NCI-H1694 treated with DMSO at 0.1 percent for 48 hours (cell line): Measurements from ENCODE around the gene GPC6.

Experiments
- DNase-seq: peaks from one replicate; lab custom pipeline; 2025; lab: John Stamatoyannopoulos, UW

Gene GPC6

GRCh38 chr13:94050039-94050438 is 823.4 kb downstream of the GPC6 start:
- no peak for DNase-seq

DNA sequence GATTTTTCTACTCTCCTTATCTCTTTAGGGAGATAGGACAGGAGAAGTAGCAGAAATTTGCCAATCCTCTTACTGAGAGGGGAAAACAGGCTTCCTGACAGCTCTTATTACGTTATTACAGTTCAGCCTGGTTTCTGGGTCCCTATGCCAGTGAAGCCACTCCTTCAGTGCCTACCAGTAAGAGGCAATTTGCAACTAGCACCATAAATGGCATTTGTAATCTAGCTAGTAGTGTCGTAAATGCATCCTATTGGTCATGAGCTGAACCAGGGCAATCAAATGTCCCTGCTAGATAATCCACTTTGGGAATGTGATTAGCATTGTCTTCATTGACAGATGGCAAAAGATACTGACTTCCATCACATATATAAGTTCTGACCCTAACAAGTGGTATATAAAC is 824.1 kb downstream of the GPC6 start:
- no peak for DNase-seq

- DNase-seq: no peak
These were observed 827.5 kb downstream of the GPC6 start for GRCh38 chr13:94053986-94054593.

- no peak for DNase-seq
These were observed 829.9 kb downstream of the GPC6 start for GRCh38 chr13:94056362-94056990.

- no peak for DNase-seq
These were observed 831.1 kb downstream of the GPC6 start for GRCh38 chr13:94057618-94058186.

DNA sequence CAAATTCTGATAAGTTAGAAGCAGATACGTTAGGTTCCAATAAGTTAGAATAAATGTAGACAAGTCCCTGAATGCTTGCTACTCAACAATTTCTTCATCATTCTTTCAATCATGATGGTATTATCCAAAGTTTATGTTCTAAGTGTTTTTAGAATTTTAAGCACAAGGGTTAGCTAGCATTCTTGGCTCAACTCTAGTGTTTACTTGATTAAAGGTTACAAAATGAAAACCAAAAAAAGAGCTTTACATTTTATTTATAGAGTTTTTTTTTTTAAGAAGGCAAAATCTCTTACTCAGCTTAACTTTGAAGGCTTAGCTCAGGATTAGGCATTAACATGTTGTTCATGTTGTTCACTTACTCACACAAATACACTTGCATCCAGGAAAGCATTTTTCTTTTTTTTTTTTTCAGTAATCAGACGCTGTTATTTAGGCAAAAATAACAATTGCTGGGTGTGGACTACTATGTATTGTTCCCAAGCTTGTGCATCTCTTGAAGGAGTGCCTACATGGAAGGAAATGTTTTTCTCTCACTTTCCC is 832.3 kb downstream of the GPC6 start:
- no peak for DNase-seq

- no peak for DNase-seq
These were observed 834.7 kb downstream of the GPC6 start for GRCh38 chr13:94061301-94061700.

GRCh38 chr13:94063096-94063495 is 836.5 kb downstream of the GPC6 start:
- no peak for DNase-seq

DNA sequence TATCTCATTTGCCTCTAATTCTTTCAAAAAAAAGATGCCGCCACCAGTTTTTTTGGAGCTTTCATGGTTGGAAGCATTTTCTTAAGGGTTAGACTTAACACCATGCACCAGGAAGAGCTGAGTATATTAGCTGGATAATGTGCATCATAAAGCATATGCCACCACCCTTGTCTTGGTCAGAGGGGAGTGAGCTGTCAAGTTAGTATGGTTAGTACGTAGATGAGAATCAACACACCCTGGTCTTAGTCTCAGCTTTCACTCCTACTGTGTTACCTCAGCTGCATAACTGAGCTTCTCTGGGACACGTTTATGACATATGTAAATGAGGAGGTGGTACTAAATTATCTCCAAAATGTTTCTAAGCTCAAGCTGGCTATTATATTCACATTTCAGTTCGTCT is 837.2 kb downstream of the GPC6 start:
- no peak for DNase-seq

DNA sequence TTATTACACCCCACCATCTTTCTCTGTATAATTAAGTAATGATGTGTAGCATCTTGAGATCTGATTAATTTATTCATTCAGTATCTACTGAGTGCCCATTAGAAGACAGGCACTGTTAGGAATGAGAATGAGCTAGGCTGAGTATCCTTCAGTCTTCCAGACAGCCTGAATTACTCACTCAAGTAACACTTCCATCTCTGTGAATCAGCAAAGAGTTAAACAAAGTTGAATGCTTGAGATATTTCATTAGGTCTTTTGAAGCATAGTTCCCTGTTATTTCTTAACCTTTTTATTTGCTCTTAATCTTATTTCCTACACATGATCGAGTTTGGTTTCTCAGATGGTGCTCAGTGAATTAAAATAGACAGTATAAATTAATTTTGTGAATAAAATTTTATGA is 839.1 kb downstream of the GPC6 start:
- no peak for DNase-seq

DNA sequence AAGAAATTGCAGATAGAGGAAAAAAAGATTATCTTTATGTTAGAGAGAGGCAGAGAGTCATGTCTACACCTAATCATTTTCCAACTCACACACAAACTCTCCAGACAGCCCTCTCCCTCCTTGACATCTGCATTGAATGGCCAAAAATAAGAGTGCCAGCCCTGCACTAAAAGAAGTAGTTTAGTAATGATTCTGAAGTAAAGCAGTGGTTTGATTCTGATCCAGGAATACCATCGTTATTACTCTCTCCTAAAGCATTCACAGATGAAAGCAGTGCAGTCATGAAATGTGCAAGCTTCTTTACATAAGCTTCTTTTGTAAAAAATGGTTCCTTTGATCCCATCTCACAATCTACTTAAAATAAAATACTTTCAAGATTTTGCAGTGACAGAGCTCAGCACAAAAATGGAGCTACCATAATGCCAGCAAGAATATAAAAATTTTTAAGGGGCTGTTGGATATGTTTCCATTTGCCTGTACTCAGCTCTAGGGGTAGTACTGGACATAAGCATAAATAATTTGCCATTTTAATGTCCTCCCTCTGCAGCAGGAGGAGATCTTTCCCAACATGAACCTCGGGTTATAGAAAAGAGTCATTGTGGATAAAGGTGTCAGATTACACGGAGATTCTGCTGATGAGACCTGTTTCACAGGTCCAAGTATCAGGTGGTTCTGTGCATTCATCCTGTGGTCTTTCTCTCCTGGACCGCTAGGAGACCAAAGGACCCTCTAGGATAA is 846.6 kb downstream of the GPC6 start:
- no peak for DNase-seq

- no peak for DNase-seq
These were observed 853.3 kb downstream of the GPC6 start for GRCh38 chr13:94079876-94080275.

DNA sequence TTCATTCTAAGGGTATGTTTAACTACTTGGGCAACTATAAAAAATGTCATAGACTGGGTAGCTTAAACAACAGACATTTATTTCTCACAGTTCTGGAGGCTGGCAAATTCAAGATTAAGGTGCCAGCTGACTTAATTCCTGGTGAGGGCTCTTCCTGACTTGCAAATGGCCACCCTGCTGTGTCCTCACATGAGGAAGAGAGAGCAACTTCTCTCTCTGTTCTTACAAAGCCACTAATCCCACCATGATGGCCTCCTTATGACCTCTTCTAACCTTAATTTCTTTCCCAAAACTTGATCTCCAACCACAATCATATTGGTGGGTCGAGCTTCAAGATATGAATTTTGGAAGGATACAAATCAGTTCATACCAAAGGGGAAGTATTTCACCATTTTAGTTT is 853.9 kb downstream of the GPC6 start:
- no peak for DNase-seq

GRCh38 chr13:94087100-94087499 is 860.5 kb downstream of the GPC6 start:
- no peak for DNase-seq

GRCh38 chr13:94088742-94089141 is 862.1 kb downstream of the GPC6 start:
- DNase-seq: no peak

DNA sequence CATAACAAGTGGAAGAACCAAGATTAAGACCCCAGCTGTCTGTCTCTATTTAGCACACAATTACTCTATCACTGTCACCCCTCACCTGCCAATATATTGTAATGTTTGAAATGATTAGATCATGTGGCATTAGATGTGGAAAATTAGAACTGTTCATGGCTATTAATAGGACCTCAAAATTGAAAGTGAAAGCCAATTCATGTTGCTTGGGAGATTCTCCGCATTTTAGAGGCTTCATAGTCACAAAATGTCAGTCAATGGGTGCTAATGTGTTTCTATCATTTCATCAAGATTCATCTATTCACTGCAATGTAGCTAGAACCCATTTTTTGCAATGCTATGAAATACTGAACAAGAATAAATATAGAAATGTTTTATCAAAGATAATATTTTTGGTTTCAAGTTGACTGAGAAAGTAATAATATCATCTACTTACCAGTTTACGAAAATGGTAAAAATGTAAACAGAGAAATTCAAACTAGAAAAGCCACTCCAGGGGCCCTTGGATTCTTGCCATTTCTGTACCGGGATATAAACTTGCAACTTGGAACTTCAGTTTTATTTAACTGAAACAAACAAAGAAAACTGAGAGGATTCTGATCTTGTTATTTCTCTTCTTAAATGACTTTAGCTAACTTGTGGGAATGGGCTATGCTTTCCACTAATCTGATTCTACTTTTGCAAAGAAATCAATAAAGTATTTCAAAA is 864.3 kb downstream of the GPC6 start:
- no peak for DNase-seq

GRCh38 chr13:94093652-94094315 is 867.2 kb downstream of the GPC6 start:
- no peak for DNase-seq

GRCh38 chr13:94109715-94110374 is 883.2 kb downstream of the GPC6 start:
- no peak for DNase-seq

- no peak for DNase-seq
These were observed 885.6 kb downstream of the GPC6 start for GRCh38 chr13:94112227-94112626.

GRCh38 chr13:94112731-94113130 is 886.1 kb downstream of the GPC6 start:
- no peak for DNase-seq

DNA sequence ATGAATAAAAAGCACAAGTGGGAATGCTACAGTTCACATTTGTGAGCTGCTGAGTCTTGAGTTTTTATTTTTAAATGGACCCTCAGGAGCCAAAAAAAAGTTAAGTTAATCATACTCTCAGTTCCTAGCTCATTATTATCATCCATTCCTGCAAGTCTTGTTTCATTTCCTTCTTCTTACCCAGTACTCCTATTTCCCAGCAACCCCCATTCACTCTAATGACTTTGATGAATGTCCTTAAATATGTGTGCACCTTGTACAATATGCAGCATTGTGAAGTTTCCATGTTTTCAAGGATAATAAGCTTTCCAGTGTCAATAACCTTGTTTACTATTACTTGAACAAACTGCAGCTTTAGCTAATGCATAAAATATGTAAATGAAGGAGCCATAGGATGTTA is 886.6 kb downstream of the GPC6 start:
- DNase-seq: no peak
